Osteoblast (primary cell): Measurements from ENCODE around the gene WASF2. TPM values are rescaled to one million over a fixed set of nuclear protein-coding genes. Genes with fewer than 3 reads are reported as not detected.
"Not testable (repeated sequence)": the region's sequence is repeated elsewhere in the genome, so short reads cannot be mapped to it uniquely, and the experiment has no call there.

Source experiments
- DNase-seq: peaks from one replicate; pipeline ENCODE4 v3.0.0; 2011; ENCODE audit warnings: low spot score, mixed read lengths; ENCODE audit not compliant: insufficient read length; ENCODE audit errors: missing footprints
- H2AFZ ChIP-seq: 2 replicates; pipeline ENCODE4 v1.6.0; 2011; ENCODE audit warnings: mild to moderate bottlenecking, low read length
- H3K27ac ChIP-seq: 2 replicates; pipeline ENCODE4 v1.5.1; 2011; ENCODE audit warnings: mild to moderate bottlenecking, low read depth, low read length, moderate library complexity
- H3K27me3 ChIP-seq: 2 replicates; pipeline ENCODE4 v1.6.0; 2012; ENCODE audit warnings: mild to moderate bottlenecking, control low read depth, inconsistent platforms, low read length, moderate library complexity; ENCODE audit not compliant: insufficient read depth
- H3K36me3 ChIP-seq: 2 replicates; pipeline ENCODE4 v1.5.1; 2011; ENCODE audit warnings: mild to moderate bottlenecking, low read length, control low read depth, moderate library complexity; ENCODE audit not compliant: insufficient read depth
- H3K4me1 ChIP-seq: 2 replicates; pipeline ENCODE4 v1.5.1; 2011; ENCODE audit warnings: mild to moderate bottlenecking, low read length, control low read depth, moderate library complexity; ENCODE audit not compliant: insufficient read depth
- H3K4me2 ChIP-seq: 2 replicates; pipeline ENCODE4 v1.6.0; 2011; ENCODE audit warnings: mild to moderate bottlenecking, low read length; ENCODE audit not compliant: insufficient read depth
- H3K4me3 ChIP-seq: fragments of 200-600 bp; sonication (generic); 3 replicates; pipeline ENCODE4 v1.5.1; 2012; ENCODE audit warnings: mild to moderate bottlenecking, low read length, inconsistent platforms; ENCODE audit not compliant: insufficient read depth
- H3K79me2 ChIP-seq: 2 replicates; pipeline ENCODE4 v1.6.0; 2012; ENCODE audit warnings: mild to moderate bottlenecking, low read length, control low read depth, inconsistent platforms; ENCODE audit not compliant: insufficient read depth
- H3K9me3 ChIP-seq: 2 replicates; pipeline ENCODE4 v1.5.1; 2011; ENCODE audit warnings: low read depth, low read length, control low read depth
- H4K20me1 ChIP-seq: 2 replicates; pipeline ENCODE4 v1.6.0; 2012; ENCODE audit warnings: mild to moderate bottlenecking, low read length, control low read depth; ENCODE audit not compliant: insufficient read depth
- CTCF ChIP-seq: IDR thresholded peaks from 2 replicates; pipeline ENCODE4 v1.5.1; 2011; ENCODE audit warnings: mild to moderate bottlenecking, low read depth, low read length, moderate library complexity; ENCODE audit errors: extremely low read depth
- total RNA-seq: library from RNA; depleted of rRNA; stranded (reverse); fragments of >200 nt; gene quantifications from 2 replicates; pipeline ENCODE4 v1.2.3, GENCODE V29; 2012

Gene WASF2
- total RNA-seq, 1 donor: 24.6 TPM

DNA sequence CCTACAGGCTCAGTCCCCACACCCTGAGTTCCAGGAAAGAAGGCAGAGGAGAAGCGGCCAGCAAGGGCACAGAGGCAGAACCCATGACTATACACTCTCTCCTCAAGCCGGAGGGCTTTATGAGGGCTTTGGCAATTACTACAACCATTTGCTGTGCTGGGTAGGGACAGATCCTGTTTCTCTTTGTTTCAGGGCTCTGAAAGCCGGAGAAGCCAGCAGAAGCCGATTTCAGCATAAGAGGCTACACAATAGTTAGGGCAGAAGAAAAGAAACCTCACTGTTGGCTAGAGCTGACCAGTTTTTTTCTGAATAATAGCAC is 83.6 kb downstream of the WASF2 start:
- no peak overlapping the region for H3K27ac ChIP-seq
- no peaks in the 10 kb centered on the region for H3K79me2 ChIP-seq
- H3K4me1 ChIP-seq: peaks cover 40% of the 10 kb centered on the region
- H3K4me3 ChIP-seq: no peak overlapping the region
- H3K4me2 ChIP-seq: no peak overlapping the region
- H3K36me3 ChIP-seq: peaks cover 37% of the 10 kb centered on the region
- no peak for TF ChIP-seq CTCF
- no peaks in the 10 kb centered on the region for H4K20me1 ChIP-seq
- no peaks in the 10 kb centered on the region for H3K9me3 ChIP-seq
- no peak for DNase-seq
- no peak overlapping the region for H2AFZ ChIP-seq
- no peaks in the 10 kb centered on the region for H3K27me3 ChIP-seq

GRCh38 chr1:27405598-27406361 is 84.2 kb downstream of the WASF2 start:
- H3K79me2 ChIP-seq, H3K4me3 ChIP-seq, H2AFZ ChIP-seq, H3K4me2 ChIP-seq, H4K20me1 ChIP-seq, H3K27me3 ChIP-seq, H3K9me3 ChIP-seq: not testable (repeated sequence)
- peak; percentile 7 for TF ChIP-seq CTCF
- DNase-seq: peak; percentile 38
- Histone ChIP-seq H3K27ac (peak overlapping the region; percentile 59), H3K4me1 (peaks cover 40% of the 10 kb centered on the region), H3K36me3 (peaks cover 31% of the 10 kb centered on the region)

DNA sequence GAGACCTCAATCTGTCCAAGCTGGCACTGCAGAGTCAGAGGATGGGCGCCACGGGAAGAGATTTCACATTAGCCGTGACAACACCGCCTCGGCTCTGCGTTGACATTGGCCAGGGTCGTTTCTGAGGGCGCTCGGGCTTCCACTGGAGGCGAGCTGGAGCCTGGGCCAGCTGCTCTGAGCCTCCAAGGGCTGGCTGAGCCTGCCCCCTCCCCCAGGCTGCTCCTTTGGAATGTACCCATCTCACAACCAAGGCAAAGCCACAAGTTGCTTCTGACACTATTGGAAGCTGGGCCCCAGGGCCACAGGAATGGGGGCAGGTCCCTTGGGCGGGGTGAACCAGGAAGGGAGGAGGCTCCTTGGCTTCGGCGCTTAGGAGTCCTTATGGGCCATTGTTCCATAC is 84.9 kb downstream of the WASF2 start:
- Histone ChIP-seq H3K36me3 (peaks cover 24% of the 10 kb centered on the region), H2AFZ (no peak overlapping the region), H3K27ac (peak overlapping the region; percentile 59), H3K27me3 (no peaks in the 10 kb centered on the region), H3K4me1 (peaks cover 40% of the 10 kb centered on the region), H4K20me1 (no peaks in the 10 kb centered on the region), H3K79me2 (no peaks in the 10 kb centered on the region), H3K4me3 (no peak overlapping the region), H3K4me2 (no peak overlapping the region), H3K9me3 (no peaks in the 10 kb centered on the region)
- DNase-seq: peak; percentile 92
- peak; percentile 7 for TF ChIP-seq CTCF

DNA sequence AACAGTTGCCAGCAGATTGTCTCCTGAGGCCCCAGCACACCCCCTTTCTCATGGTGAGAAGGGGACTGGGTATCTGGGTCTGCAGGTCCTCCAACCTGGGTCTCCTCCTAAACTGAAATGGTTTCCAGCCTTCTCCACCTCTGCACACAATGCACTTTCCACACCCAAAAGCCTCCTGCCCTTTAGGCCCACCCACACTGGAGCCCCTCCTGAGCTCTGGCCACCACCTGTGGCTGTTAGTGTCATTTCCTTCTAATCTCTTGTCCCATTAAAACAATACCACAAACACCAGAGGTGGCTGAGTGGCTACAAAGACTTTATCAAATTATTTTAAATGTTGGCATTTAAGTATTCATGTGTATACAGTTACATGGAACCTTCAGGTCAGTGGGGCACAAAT is 86.0 kb downstream of the WASF2 start:
- Histone ChIP-seq H3K4me1 (peaks cover 40% of the 10 kb centered on the region), H2AFZ (no peak overlapping the region), H3K27me3 (peaks cover 9% of the 10 kb centered on the region), H3K4me3 (no peak overlapping the region), H3K9me3 (no peaks in the 10 kb centered on the region), H3K4me2 (peak overlapping the region; percentile 58), H4K20me1 (no peaks in the 10 kb centered on the region), H3K27ac (peak overlapping the region; percentile 38), H3K79me2 (no peaks in the 10 kb centered on the region), H3K36me3 (peaks cover 22% of the 10 kb centered on the region)
- DNase-seq: peak; percentile 23
- TF ChIP-seq CTCF: no peak
